Measurements from ENCODE around the gene PLPP3.

PLPP3 gene

DNA sequence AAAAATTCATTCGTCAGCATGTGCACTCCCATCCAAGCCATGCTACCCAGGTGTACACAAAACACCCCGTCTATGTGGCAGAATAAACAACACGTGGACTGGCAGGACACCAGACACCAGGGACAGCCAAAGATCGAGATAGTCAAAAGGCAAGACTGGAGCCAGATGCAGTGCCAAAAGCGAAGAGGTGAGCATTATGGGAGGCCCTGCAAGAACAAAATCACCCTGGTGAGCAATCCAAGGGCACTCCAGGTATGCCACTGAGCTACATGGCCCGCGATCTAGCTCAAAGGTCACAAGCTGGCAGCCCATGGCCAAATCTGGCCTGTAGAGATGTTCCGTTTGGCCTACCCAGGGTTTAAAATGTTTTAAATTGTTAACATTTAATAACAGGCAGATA lies 33.7 kb downstream of the PLPP3 start:
- DNase-seq, result no peak

DNA sequence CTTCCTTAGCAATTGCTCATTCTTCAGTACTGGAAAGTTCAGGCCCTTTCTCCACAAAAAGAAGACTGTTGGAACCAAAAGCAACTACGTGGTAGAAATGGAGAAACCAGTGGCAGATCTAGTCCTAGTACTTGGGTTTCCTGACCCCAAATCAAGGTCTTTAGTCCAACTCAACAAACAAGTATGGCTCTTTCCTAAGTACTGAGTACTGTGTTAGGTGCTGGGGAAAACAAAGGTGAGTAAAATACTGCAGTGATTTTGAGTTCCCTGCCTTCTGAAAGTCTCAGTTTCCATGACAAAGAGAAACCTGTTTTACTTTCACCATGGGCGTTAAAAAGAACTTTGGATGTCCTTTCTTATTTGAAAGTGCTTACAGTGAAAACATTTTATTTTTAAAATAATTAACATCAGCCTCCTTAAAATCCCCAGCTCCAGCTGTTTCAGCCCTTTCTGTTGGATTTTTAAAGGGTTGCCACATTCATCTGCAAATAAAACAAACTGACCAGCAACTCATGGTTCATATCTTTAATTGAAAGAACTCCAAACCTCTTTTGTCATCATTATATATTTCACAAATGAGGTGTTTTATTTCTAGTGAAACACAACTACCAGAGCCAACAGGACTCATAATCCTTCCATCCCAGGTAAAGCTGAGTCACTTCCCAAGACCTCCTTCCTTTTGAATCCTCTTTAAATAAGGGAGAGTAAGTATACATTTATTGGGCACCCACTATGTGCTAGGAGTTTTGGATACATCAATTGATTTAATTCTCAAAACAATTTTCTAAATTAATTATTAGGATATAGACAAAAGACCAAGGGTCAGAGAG lies 35.4 kb downstream of the PLPP3 start:
- no peak for DNase-seq

DNA sequence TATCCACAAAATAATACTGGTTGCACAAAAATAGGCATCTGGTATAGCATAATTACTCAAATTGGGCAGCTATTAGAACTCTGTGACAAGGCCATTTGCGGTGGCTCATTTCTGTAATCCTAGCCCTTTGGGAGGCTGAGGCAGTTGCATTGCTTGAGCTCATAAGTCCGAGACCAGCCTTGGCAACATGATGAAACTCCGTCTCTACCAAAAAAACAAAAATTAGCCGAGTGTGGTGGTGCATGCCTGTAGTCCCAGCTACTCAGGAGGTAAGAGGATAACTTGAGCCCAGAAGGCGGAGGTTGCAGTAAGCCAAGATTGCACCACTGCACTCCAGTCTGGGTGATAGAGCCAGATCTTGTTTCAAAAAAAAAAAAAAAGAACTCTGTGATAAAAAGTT lies 36.7 kb downstream of the PLPP3 start:
- DNase-seq, result no peak

DNA sequence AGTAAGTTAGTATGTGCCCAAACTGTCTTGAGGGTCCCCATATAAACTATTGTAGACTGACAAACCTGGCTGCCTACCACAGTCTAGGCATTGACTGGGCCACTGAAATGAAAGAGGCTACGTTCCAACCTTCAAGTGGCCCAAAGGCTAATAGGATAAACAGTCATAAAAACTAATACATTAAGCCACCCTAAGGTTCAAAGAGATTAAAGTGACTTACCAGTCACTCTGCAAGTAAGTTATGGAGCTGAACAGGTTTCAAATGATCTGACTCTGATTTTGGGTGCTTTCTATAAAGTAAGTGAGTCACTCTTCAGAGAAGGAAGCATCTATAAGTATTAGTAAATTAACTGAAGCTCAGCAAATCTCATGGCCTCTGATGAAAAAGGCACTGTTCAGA lies 38.0 kb downstream of the PLPP3 start:
- DNase-seq, result no peak

DNA sequence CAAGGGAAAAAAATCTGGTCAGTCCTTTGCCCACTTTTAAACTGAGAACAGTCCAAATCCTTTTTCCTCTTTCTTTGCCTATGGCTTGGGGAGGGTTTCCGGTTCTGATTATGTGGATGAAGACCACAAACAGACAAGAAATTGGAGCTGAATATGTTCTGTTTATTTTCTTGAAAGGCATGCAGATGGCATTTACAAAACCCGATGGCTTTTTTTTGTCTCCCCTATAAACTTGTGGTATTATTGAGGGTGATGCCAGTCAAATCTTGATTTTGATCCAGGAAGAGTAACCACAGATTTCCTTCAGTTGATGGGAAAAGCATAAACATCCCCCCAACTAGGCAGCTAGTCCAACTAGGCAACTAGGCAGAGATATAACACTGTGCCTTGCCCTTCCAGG lies 38.9 kb downstream of the PLPP3 start:
- no peak for DNase-seq

DNA sequence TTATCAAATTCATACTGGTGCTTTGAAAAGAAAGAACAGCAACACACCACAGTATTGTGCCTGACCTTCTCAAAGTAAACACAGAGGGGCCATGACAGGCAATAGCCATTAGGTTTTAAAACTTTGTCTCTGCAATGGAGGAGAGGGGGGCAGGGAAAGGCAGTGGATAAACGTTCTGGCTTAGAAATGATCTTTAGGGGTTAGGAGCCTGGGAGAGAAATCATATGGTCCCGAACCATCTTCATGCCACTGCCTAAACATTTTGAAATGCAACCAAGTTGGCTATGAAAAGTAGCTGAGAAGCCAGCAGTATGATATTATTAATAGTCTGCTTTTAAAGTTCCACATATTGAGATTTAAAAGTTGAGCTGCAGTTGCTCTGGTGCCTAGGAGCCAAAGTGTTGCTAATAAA lies 39.8 kb downstream of the PLPP3 start:
- DNase-seq, result no peak

DNA sequence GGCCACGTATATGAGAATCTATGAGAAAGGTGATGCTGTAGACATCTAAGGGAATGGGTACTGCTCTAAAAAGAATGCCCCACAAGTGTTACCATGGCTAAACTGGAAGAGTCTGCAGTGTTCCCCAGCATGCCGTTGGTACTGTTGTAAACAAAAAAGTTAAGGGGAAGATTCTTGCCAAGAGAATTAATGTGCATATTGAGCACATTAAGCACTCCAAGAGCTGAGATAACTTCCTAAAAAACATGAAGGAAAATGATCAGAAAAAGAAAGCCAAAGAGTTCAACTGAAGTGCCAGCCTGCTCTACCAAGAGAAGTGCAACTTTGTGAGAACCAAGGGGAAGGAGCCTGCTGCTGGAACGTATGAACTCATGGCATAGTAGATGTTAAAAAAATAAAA lies 40.8 kb downstream of the PLPP3 start:
- no peak for DNase-seq

DNA sequence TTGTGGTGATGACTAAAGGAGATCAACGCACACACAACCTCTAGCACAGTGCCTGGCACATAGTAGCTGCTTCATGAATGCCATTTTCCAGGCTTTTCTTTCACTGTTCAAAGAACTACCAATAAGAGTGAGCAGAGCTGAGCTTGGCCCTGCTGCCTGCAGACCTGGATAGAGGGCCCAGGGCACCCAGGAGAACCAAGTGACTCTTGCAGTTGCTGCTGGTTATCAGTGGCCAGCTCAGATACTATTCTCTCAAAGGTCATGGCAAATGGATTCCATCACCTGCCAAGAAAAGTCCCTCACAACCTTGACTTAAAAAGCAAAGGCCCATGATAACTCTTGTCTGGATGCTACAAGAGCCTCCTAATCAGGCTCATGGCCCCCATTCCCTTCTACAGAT lies 41.7 kb downstream of the PLPP3 start:
- DNase-seq, result no peak

DNA sequence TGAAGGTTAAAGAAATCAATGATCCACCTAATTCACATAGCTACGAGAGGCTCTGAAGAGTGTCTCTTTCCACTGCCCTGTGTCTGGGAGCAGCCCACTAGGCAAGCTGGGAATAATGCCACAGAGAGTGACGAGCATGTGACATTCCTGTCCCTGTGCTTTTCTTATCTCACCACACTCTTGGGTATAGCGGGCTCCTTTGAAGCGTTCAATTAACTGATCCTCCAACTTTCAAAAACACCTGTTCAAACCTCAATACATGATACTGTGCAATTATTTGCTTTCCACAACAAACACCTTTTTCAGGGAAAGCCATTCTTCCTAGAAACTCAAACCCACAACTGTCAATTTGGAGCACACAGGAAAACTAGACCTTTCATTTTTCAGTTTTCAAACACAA lies 43.4 kb downstream of the PLPP3 start:
- DNase-seq, result no peak

DNA sequence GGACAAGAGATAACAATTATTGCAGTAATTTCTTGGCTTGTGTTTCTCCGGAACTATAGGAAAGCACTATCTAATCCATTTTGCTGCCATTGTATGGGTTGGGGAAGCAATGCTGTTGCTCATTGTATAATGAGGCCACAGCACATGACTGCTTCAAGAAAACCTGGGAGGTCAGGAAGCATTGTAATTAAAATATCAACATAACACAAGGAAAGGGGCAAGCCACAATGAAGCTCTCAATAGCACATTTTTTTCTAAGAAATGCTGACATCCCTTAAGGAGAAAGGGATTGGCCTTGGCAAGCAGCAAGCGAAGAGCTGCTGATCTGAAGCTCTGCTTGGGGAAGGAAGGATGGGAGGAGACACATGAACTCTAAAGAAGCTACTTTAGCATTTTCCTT lies 44.0 kb downstream of the PLPP3 start:
- DNase-seq, result no peak

DNA sequence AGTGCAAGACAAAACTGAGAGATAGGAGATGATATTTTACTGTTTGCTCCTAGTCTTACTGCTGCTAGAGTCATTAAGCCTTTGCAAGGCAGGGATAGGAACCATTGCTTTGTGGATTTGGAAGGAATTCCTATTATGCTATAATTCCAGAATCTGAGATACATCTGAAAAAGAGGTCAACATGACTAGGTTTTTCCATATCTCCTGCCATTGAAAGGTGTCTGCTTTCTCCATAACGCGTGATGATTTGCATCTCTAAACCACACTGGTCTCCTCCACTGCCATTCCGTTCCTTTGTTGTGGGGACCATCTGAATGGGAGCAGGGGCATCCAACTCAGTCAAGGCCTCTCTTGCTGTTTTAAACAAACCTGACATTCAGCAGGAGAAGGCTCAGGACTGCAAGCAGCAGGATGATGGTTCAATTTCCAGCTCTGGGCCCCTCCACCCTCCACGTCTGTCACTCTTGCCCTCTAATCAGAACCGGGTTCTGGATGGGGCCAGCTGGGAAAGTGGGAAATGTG lies 45.2 kb downstream of the PLPP3 start:
- DNase-seq, result no peak

DNA sequence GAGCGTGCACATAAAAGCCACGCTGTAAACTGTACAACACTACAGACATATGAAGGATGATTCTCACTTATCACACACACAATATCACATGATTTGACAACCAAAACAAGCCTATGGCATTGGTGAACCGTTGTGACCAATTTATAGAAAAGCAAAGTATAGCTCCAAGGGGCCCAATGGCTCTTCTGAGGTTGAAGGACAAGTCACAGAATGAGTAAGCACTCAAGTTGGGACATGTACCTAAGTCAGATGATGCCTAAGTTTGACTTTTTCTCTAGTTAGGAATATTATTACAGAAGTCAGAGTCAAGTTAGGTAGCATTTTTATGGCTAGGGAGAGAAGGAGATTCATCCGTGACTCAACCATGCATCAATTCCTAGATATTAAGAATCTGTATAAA lies 45.7 kb downstream of the PLPP3 start:
- no peak for DNase-seq

DNA sequence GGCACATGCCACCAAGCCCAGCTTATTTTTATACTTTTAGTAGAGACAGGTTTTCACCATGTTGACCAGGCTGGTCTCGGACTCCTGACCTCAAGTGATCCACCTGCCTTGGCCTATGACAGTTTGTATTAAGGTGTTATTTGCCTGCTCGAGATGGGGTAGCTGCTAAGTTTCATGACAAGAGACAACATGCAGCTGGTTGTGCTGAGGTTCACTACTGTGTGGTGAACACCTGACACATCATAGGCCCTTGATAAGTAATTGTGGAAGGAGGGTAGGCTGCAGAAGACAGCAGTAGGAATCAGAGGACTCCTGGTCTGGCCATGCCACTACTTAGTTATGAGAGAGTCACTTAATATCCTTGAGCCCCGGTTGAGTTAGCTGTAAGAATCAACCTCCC lies 46.2 kb downstream of the PLPP3 start:
- no peak for DNase-seq

DNA sequence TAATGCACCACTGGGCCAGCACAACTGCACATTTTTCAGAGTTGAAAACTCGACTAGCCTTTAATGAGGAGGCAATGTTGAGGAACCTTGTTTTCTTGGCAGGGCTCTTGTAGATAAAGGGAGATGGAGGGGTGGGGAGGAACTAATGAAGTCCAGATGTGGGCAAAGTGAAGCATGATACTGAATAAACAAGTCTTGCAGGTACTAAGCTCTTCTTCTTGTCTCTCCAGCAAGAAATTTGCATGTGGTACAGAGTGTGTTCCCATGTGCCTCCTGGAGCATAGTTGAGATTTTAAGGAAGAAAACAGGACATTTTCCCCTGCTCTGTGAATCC lies 47.0 kb downstream of the PLPP3 start:
- no peak for DNase-seq

DNA sequence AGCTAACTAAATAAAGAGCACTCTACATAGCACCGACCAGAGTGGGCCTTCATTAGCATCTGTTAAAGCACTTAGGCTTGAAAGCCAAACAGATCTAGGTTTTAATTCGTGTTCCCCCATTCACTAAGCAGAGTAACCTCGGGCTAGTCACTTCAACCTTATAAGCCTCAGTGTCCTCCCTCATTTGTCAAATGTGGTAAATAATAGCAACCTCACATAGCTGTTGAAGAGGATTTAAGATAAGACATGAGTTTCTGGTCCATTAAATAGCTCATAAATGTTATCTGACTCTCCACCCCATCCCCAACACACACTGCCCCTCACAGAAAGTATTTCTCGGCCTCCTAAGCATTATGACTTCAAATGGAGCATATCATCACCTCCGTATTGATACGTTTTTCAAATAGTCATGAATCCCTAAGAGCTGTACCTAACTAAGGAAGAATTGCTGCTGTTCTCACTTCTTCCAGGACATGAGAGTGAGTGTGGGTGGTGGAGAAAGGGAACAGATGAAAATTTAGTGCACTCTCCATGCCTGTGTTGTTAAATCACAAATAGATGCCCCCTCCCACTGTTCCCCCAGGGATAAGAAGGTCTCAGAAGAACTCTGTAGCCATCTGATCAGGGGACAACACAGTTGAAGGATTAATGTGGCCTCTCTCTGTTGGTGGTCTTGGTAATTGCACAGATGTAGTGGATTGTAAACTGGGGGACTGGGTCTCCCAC lies 47.6 kb downstream of the PLPP3 start:
- no peak for DNase-seq

DNA sequence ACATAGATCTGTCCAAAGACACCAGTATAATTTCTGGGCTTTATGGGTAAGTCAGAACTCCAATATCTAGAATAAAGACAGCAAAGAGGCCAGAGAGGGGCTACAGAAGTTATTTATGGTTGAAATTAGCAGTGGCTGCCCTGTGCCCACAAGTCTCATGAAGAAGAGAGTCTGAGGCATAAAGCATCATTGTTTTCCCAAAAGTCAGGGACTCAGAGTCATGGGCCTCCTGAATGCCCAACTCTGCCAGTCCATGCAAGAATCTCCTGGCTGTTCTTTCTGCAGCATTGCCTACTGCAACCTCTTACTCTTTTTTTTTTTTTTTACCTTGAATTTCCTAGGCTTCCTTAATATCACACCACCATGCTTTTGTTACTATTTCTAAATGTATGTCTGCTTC lies 49.6 kb downstream of the PLPP3 start:
- no peak for DNase-seq

DNA sequence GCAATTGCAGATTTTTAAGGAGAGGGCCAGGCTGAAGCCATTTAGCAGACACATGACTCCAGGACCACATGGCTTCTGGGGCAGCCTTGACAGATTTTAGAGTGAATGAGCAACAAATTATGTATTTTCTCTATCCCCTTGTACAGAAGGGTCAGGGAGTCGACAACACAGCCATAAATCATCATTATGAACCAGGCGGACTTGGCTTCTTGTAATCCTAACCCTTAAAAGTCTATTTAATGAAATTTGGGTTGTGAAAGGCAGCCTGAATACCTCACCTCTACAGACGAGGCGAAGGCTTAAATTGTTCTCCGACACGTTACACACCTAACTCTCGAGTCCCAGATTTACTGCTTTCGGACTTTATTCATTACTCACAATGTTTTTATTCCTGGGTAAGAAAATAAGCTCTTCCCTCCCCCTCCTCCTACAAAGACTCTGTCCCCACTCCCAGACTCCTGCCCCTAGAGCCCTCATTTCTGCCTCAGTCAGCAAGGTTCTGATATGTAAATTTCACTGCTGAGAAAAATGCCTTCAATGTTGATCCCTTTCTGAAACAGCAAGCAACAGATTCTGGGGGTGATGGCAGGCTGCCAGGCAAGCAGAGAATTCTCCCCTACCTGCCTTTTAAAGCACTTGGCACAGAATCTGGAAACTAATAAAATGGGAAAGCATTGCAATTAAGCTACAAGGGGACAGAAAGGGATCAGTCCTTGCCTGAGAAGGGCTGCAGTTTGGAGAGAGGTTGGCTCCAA lies 51.6 kb downstream of the PLPP3 start:
- no peak for DNase-seq

DNA sequence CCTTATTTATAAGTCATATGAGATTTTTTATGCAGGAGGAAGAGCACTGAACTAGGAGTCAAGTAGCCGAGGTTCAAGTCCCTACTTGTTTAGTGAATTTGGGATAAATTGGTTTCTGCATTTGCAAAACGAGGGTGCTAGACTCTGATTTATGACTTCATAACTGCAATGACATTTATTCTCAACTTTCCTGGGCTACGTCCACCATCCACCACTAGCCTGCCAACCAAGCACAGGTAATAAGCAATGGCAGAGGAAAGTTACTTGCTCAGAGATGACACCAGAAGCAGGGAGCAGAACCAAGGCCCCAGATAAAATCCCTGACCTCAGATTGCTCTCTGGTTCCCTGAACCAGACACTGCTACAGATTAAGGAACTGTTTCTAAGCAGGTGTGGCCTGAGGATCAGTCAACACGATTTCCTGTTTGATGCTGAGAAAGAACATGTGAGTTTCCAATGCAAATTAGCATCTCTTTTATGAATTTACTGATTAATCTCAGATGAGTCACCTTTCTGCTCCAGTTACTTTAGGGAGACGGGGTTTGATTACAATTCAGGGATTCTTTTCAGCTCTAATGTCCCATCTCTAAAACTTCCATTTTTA lies 52.7 kb downstream of the PLPP3 start:
- no peak for DNase-seq

DNA sequence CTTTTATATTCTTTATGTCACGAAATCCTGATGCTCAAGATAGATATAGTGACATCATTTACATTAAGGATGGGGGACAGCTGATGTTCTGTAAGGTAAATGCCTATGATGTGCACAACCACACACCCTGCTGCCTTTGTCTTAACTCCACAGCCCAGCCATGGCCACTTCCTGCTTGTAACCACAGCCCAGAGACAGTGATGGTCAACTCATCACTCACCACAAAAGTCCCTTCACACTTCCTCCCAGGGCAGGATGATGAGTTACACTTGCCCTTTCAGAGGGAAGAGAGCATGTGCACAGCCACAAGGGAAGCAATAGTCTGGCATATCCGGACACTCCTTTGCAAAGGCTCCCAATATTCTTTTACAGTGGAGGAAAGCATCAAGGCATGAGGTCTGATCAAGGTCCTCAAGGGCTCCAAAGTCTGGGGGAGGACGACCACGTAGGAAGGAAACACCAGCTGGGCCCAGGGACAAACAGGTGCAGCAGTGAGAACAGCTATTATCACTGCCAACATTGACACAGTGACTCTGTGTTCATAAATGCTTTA lies 53.8 kb downstream of the PLPP3 start:
- no peak for DNase-seq

DNA sequence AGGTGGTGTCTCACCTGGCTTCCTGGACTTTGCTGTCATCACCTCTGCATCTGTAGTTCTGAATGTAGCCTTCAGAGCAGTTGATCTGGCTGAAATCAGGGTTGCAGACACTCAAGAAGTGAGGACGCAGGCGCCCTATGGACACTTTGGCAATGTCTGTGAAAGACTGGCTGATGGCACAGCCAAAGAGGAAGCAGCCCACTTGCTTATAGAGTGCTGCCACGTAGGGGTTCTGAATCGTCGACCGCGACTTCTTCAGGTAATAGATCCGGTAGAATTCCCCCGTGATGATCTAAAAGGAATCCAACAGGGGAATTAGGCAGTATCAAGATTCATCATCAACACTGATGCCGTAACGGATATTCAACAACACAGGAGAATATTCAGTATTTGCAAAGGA lies 55.1 kb downstream of the PLPP3 start:
- DNase-seq, result no peak

DNA sequence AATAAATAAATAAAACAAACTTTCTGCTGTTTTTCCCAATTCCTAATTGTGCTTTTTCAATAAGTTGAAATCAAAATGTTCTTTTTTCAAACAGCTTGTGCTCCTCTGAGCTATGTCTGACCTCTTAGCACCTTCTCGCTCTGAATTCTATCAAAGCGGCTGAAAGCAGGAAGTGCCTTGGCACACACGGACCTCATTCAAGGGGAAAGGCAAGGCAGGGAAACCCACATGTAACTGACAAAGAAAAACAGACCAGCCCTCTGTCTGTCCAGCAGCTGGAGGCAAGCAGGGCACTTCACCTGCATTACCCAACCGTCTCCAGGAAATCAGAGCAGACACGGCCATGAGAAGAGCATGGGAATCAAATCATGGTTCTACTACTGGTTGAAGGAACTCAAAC lies 56.7 kb downstream of the PLPP3 start:
- DNase-seq, result no peak

DNA sequence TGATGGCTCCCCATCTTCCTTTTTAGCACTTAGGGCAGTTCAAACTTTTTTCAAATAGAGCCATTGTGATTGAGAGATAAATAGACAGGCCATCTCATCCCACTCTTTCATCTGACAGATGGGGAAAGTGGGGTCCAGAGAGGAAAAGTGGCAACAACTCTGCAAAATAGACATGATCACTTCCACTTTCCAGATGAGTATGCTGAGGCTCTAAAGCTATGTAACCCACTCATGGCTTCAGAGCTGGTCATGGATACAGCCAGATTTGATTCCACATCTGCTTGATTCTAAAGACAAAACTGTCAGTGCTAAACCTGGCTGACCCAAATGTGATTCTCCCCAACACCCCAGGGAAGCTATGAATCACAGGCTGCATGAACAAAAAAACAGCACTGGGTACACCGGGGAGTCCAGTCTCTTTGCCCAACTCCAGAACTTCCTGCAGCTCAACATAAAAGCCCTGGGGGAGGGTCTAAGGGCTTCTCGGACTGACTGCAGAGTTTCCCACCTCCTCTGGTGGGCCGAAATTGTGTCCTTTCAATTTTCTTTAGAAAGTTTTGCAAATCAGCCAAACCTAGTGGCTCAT lies 59.3 kb downstream of the PLPP3 start:
- no peak for DNase-seq

All from cortex of kidney (tissue), 1 donor.